Osteoblast (primary cell): ENCODE data around the gene LIPK. TPM values are rescaled to one million over a fixed set of nuclear protein-coding genes. Genes with fewer than 3 reads are reported as not detected.
"Not testable (repeated sequence)": the region's sequence is repeated elsewhere in the genome, so short reads cannot be mapped to it uniquely, and the experiment has no call there.

Experiments
- DNase-seq: peaks from one replicate; pipeline ENCODE4 v3.0.0; 2011; ENCODE audit warnings: low spot score, mixed read lengths; ENCODE audit not compliant: insufficient read length; ENCODE audit errors: missing footprints
- H2AFZ ChIP-seq: 2 replicates; pipeline ENCODE4 v1.6.0; 2011; ENCODE audit warnings: mild to moderate bottlenecking, low read length
- H3K27ac ChIP-seq: 2 replicates; pipeline ENCODE4 v1.5.1; 2011; ENCODE audit warnings: mild to moderate bottlenecking, low read depth, low read length, moderate library complexity
- H3K27me3 ChIP-seq: 2 replicates; pipeline ENCODE4 v1.6.0; 2012; ENCODE audit warnings: mild to moderate bottlenecking, control low read depth, inconsistent platforms, low read length, moderate library complexity; ENCODE audit not compliant: insufficient read depth
- H3K36me3 ChIP-seq: 2 replicates; pipeline ENCODE4 v1.5.1; 2011; ENCODE audit warnings: mild to moderate bottlenecking, low read length, control low read depth, moderate library complexity; ENCODE audit not compliant: insufficient read depth
- H3K4me1 ChIP-seq: 2 replicates; pipeline ENCODE4 v1.5.1; 2011; ENCODE audit warnings: mild to moderate bottlenecking, low read length, control low read depth, moderate library complexity; ENCODE audit not compliant: insufficient read depth
- H3K4me2 ChIP-seq: 2 replicates; pipeline ENCODE4 v1.6.0; 2011; ENCODE audit warnings: mild to moderate bottlenecking, low read length; ENCODE audit not compliant: insufficient read depth
- H3K4me3 ChIP-seq: fragments of 200-600 bp; sonication (generic); 3 replicates; pipeline ENCODE4 v1.5.1; 2012; ENCODE audit warnings: mild to moderate bottlenecking, low read length, inconsistent platforms; ENCODE audit not compliant: insufficient read depth
- H3K79me2 ChIP-seq: 2 replicates; pipeline ENCODE4 v1.6.0; 2012; ENCODE audit warnings: mild to moderate bottlenecking, low read length, control low read depth, inconsistent platforms; ENCODE audit not compliant: insufficient read depth
- H3K9me3 ChIP-seq: 2 replicates; pipeline ENCODE4 v1.5.1; 2011; ENCODE audit warnings: low read depth, low read length, control low read depth
- H4K20me1 ChIP-seq: 2 replicates; pipeline ENCODE4 v1.6.0; 2012; ENCODE audit warnings: mild to moderate bottlenecking, low read length, control low read depth; ENCODE audit not compliant: insufficient read depth
- total RNA-seq: library from RNA; depleted of rRNA; stranded (reverse); fragments of >200 nt; gene quantifications from 2 replicates; pipeline ENCODE4 v1.2.3, GENCODE V29; 2012
- TF ChIP-seq, protein P1 (sequence below): IDR thresholded peaks from 2 replicates; pipeline ENCODE4 v1.5.1; 2011; ENCODE audit warnings: mild to moderate bottlenecking, low read depth, low read length, moderate library complexity; ENCODE audit errors: extremely low read depth

LIPK gene
- total RNA-seq, 1 donor, result not detected

DNA sequence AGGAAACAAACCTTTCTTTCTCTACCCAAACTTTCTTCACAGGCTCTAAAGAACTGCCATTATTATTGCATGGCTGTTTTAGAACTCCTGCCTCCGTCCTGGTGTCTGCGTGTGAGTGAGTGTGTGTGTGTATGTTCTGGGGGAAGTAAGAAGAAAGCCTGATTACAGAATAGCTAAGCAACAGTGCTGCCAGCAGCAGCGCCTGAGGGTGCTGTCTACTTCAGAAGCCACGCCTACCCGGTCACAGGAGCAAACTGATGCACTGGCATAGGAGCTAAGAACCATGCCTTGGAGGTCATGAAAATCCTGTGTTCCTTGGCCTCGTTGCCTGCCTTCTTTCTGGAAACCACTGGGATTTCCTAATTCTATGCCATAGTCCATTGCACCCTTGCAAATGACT lies 25.2 kb downstream of the LIPK start:
- Histone ChIP-seq H3K4me2 (no peak overlapping the region), H3K27me3 (peaks cover 9% of the 10 kb centered on the region), H3K27ac (no peak overlapping the region), H3K9me3 (no peaks in the 10 kb centered on the region), H4K20me1 (no peaks in the 10 kb centered on the region), H3K36me3 (no peaks in the 10 kb centered on the region), H3K79me2 (no peaks in the 10 kb centered on the region), H3K4me1 (peaks cover 7% of the 10 kb centered on the region), H2AFZ (no peak overlapping the region), H3K4me3 (no peak overlapping the region)
- TF ChIP-seq, protein P1, sequence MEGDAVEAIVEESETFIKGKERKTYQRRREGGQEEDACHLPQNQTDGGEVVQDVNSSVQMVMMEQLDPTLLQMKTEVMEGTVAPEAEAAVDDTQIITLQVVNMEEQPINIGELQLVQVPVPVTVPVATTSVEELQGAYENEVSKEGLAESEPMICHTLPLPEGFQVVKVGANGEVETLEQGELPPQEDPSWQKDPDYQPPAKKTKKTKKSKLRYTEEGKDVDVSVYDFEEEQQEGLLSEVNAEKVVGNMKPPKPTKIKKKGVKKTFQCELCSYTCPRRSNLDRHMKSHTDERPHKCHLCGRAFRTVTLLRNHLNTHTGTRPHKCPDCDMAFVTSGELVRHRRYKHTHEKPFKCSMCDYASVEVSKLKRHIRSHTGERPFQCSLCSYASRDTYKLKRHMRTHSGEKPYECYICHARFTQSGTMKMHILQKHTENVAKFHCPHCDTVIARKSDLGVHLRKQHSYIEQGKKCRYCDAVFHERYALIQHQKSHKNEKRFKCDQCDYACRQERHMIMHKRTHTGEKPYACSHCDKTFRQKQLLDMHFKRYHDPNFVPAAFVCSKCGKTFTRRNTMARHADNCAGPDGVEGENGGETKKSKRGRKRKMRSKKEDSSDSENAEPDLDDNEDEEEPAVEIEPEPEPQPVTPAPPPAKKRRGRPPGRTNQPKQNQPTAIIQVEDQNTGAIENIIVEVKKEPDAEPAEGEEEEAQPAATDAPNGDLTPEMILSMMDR, result no peak
- no peak for DNase-seq

DNA sequence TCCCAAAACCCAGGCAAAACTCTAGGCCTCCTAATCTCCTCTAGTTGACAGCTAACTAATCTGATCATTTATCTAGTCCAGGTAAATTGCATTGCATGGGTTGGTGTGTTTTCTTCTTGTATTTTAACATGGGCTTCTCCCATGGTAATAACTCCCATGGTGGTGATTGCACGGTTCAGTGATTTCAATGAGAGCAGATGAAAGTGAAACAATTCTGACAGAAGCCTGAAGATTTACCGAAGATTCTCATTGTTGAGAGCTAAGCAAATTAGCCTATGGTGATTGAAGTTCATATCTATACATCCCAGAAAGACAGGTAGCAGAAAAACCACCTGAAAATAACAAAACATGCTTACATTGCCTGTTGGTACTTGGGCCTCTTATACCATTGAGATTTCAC lies 27.2 kb downstream of the LIPK start:
- Histone ChIP-seq H3K4me2 (no peak overlapping the region), H3K9me3 (no peaks in the 10 kb centered on the region), H3K79me2 (no peaks in the 10 kb centered on the region), H3K27me3 (no peaks in the 10 kb centered on the region), H3K27ac (no peak overlapping the region), H3K36me3 (no peaks in the 10 kb centered on the region), H4K20me1 (no peaks in the 10 kb centered on the region), H3K4me1 (peaks cover 7% of the 10 kb centered on the region), H2AFZ (no peak overlapping the region), H3K4me3 (no peak overlapping the region)
- TF ChIP-seq, protein P1, result no peak
- no peak for DNase-seq

DNA sequence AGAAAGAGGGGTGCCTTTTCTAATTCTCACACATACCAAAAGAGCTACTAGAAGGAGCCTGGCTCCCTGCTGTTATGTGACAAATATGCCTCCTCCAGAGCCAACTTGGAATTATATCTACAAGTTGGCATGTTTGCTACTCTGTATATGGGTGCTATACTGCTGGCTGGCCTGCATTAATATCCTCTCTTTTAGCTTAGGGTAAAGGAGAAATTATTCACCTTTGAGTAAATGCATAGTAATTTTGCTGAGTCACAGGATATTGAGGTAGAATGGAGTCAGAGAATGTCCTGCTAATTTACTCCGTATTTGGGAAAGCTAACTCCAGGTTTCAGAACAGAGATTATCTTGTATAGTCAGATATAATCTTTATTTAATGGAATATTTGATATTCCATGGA lies 29.6 kb downstream of the LIPK start:
- H3K4me2 ChIP-seq, result peak overlapping the region; percentile 24
- DNase-seq, result peak; percentile 21

DNA sequence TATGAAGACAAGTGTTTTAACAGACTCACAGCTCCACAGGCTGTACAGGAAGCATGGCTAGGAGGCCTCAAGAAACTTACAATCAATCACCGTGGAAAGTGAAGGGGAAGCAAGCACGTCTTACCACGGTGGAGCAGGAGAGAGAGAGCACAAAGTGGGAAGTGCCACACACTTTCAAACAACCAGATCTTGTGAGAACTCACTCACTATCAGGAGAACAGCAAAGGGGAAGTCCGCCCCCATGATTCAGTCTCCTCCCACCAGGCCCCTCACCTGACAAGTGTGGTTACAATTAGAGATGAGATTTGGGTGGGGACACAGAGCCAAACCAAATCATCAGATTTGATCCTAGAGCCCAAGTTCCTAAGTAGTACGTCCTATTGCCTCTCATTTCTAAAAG lies 35.9 kb downstream of the LIPK start:
- not testable (repeated sequence) for H3K9me3 ChIP-seq, H3K27ac ChIP-seq, DNase-seq

More for the DNA sequence above, 29.6 kb downstream of the LIPK start:
- peak overlapping the region; percentile 50 for H2AFZ ChIP-seq
- H3K27me3 ChIP-seq, result no peaks in the 10 kb centered on the region
- TF ChIP-seq, protein P1, result no peak
- no peak overlapping the region for H3K4me3 ChIP-seq
- no peaks in the 10 kb centered on the region for H3K36me3 ChIP-seq
- no peak overlapping the region for H3K27ac ChIP-seq
- no peaks in the 10 kb centered on the region for H3K9me3 ChIP-seq
- no peaks in the 10 kb centered on the region for H3K79me2 ChIP-seq
- no peaks in the 10 kb centered on the region for H4K20me1 ChIP-seq
- peaks cover 7% of the 10 kb centered on the region for H3K4me1 ChIP-seq

More for the DNA sequence above, 35.9 kb downstream of the LIPK start:
- H2AFZ ChIP-seq, H3K36me3 ChIP-seq, H3K4me1 ChIP-seq, H3K79me2 ChIP-seq, H3K4me3 ChIP-seq, H3K4me2 ChIP-seq, H3K27me3 ChIP-seq, H4K20me1 ChIP-seq: not testable (repeated sequence)
